H9 (cell line): ENCODE measurements around the gene MYL1. TPM values are rescaled to one million over a fixed set of nuclear protein-coding genes. Genes with fewer than 3 reads are reported as not detected.

ENCODE experiments used
- DNase-seq: peaks from one replicate; pipeline ENCODE4 v3.0.0-alpha.2; 2017
- H2AFZ ChIP-seq: one replicate; pipeline ENCODE4 v1.6.1; 2013; ENCODE audit warnings: mild to moderate bottlenecking, low read length, control low read depth, moderate library complexity
- H2AK5ac ChIP-seq: 2 replicates; pipeline ENCODE4 v1.6.1; 2013; ENCODE audit warnings: low read length, control low read depth, mixed read lengths; ENCODE audit not compliant: insufficient read length
- H2BK120ac ChIP-seq: one replicate; pipeline ENCODE4 v1.6.1; 2013; ENCODE audit warnings: low read depth, mild to moderate bottlenecking, low read length, control low read depth, inconsistent platforms; ENCODE audit not compliant: poor library complexity, severe bottlenecking
- H2BK12ac ChIP-seq: 2 replicates; pipeline ENCODE4 v1.6.1; 2013; ENCODE audit warnings: low read length, control low read depth, mixed read lengths, low read depth; ENCODE audit not compliant: insufficient read length
- H2BK15ac ChIP-seq: 2 replicates; pipeline ENCODE4 v1.6.1; 2013; ENCODE audit warnings: low read depth, low read length, control low read depth
- H2BK20ac ChIP-seq: one replicate; pipeline ENCODE4 v1.6.1; 2013; ENCODE audit warnings: low read depth, mild to moderate bottlenecking, low read length, control low read depth, inconsistent platforms; ENCODE audit not compliant: poor library complexity, severe bottlenecking
- H2BK5ac ChIP-seq: 2 replicates; pipeline ENCODE4 v1.6.1; 2013; ENCODE audit warnings: low read length, control low read depth, mixed read lengths; ENCODE audit not compliant: insufficient read length
- H3K14ac ChIP-seq: 2 replicates; pipeline ENCODE4 v1.6.1; 2013; ENCODE audit warnings: low read length, control low read depth; ENCODE audit not compliant: insufficient read depth
- H3K18ac ChIP-seq: 2 replicates; pipeline ENCODE4 v1.6.1; 2013; ENCODE audit warnings: low read depth, mild to moderate bottlenecking, mixed read lengths, low read length, control low read depth; ENCODE audit not compliant: insufficient read length
- H3K23ac ChIP-seq: 2 replicates; pipeline ENCODE4 v1.6.1; 2013; ENCODE audit warnings: low read length, control low read depth, mixed read lengths, low read depth; ENCODE audit not compliant: insufficient read length
- H3K23me2 ChIP-seq: 2 replicates; pipeline ENCODE4 v1.6.1; 2013; ENCODE audit warnings: low read depth, mild to moderate bottlenecking, mixed read lengths, low read length, control low read depth; ENCODE audit not compliant: insufficient read length, poor library complexity, severe bottlenecking
- H3K27ac ChIP-seq: 2 replicates; pipeline ENCODE4 v1.5.1; 2013; ENCODE audit warnings: low read length, control low read depth, mixed read lengths, low read depth; ENCODE audit not compliant: insufficient read length
- H3K27me3 ChIP-seq: 2 replicates; pipeline ENCODE4 v1.6.1; 2013; ENCODE audit warnings: low read length, control low read depth, inconsistent platforms; ENCODE audit not compliant: insufficient read depth
- H3K4ac ChIP-seq: 2 replicates; pipeline ENCODE4 v1.6.1; 2013; ENCODE audit warnings: low read depth, mild to moderate bottlenecking, control low read depth, inconsistent platforms, low read length, moderate library complexity
- H3K4me1 ChIP-seq: 2 replicates; pipeline ENCODE4 v1.6.1; 2013; ENCODE audit warnings: low read length, control low read depth, inconsistent platforms; ENCODE audit not compliant: insufficient read depth
- H3K4me2 ChIP-seq: 2 replicates; pipeline ENCODE4 v1.6.1; 2013; ENCODE audit warnings: low read length, control low read depth, mixed read lengths; ENCODE audit not compliant: insufficient read length, insufficient read depth
- H3K56ac ChIP-seq: 2 replicates; pipeline ENCODE4 v1.6.1; 2013; ENCODE audit warnings: low read depth, mild to moderate bottlenecking, mixed read lengths, low read length, control low read depth; ENCODE audit not compliant: insufficient read length
- H3K79me1 ChIP-seq: 2 replicates; pipeline ENCODE4 v1.6.1; 2013; ENCODE audit warnings: low read depth, mild to moderate bottlenecking, moderate library complexity, low read length, control low read depth, inconsistent platforms; ENCODE audit not compliant: insufficient read depth, poor library complexity, severe bottlenecking
- H3K79me2 ChIP-seq: 2 replicates; pipeline ENCODE4 v1.6.1; 2013; ENCODE audit warnings: low read length, control low read depth, inconsistent platforms; ENCODE audit not compliant: insufficient read depth
- H3K9ac ChIP-seq: 2 replicates; pipeline ENCODE4 v1.6.1; 2013; ENCODE audit warnings: low read length, control low read depth, mixed read lengths; ENCODE audit not compliant: insufficient read length; ENCODE audit errors: extremely low read depth
- H3K9me3 ChIP-seq: one replicate; pipeline ENCODE4 v1.6.1; 2013; ENCODE audit warnings: low read depth, low read length, inconsistent platforms; ENCODE audit not compliant: control insufficient read depth
- H3T11ph ChIP-seq: one replicate; pipeline ENCODE4 v1.6.1; 2013; ENCODE audit warnings: mild to moderate bottlenecking, low read length, control low read depth, inconsistent platforms
- H4K20me1 ChIP-seq: one replicate; pipeline ENCODE4 v1.6.1; 2013; ENCODE audit not compliant: control insufficient read depth, insufficient read length, insufficient read depth
- H4K5ac ChIP-seq: 2 replicates; pipeline ENCODE4 v1.6.1; 2013; ENCODE audit warnings: low read depth, mild to moderate bottlenecking, mixed read lengths, low read length, control low read depth; ENCODE audit not compliant: insufficient read length
- H4K8ac ChIP-seq: replicated peaks from 2 replicates; pipeline ENCODE4 v1.6.1; 2013; ENCODE audit warnings: low read length, control low read depth, mixed read lengths, low read depth; ENCODE audit not compliant: insufficient read length
- H4K91ac ChIP-seq: 2 replicates; pipeline ENCODE4 v1.6.1; 2013; ENCODE audit warnings: low read depth, mild to moderate bottlenecking, moderate library complexity, mixed read lengths, low read length, control low read depth; ENCODE audit not compliant: insufficient read length
- H3K27ac Mint-ChIP-seq, 3 experiments: 2 replicates in 2 of 3; 3 replicates in 1 of 3; pipeline ENCODE4 v1.8.0; 2020 to 2021; ENCODE audit warnings: mixed read lengths in 3 of 3, mild to moderate bottlenecking in 1 of 3, moderate library complexity in 1 of 3
- H3K27me3 Mint-ChIP-seq: 2 replicates; pipeline ENCODE4 v1.8.0; 2021; ENCODE audit warnings: low read depth, mild to moderate bottlenecking, moderate library complexity, mixed read lengths
- H3K36me3 Mint-ChIP-seq, 3 experiments: 2 replicates in 2 of 3; 3 replicates in 1 of 3; pipeline ENCODE4 v1.8.0; 2020 to 2021; ENCODE audit warnings: low read depth in 3 of 3, mixed read lengths in 3 of 3; ENCODE audit not compliant: insufficient read depth in 1 of 3
- H3K4me1 Mint-ChIP-seq, 2 experiments: 2 replicates each; pipeline ENCODE4 v1.8.0; 2020; ENCODE audit warnings: mixed read lengths in 2 of 2
- H3K4me3 Mint-ChIP-seq, 2 experiments: 2 replicates in 1 of 2; 3 replicates in 1 of 2; pipeline ENCODE4 v1.8.0; 2020 to 2021; ENCODE audit warnings: mild to moderate bottlenecking in 2 of 2, mixed read lengths in 2 of 2, moderate library complexity in 1 of 2
- H3K9me3 Mint-ChIP-seq, 2 experiments: 2 replicates in 1 of 2; 3 replicates in 1 of 2; pipeline ENCODE4 v1.8.0; 2020; ENCODE audit warnings: mild to moderate bottlenecking in 2 of 2, mixed read lengths in 2 of 2, moderate library complexity in 1 of 2
- CTCF ChIP-seq: fragments of 200-600 bp; sonication (generic); conservative IDR thresholded peaks from 3 replicates; pipeline ENCODE4 v1.8.0; 2021; ENCODE audit warnings: antibody characterized with exemption, mild to moderate bottlenecking
- WGBS: extraction: QIAGEN DNeasy Blood & Tissue Kit; methylation state at CpG from one replicate; pipeline ENCODE4 v1.1.7; 2013; ENCODE audit warnings: missing lambda C conversion rate, low lambda C conversion rate, mixed read lengths; ENCODE audit not compliant: insufficient read length; ENCODE audit errors: extremely low coverage; 5-methylcytosine and 5-hydroxymethylcytosine counted together
- total RNA-seq: library from RNA; stranded (reverse); gene quantifications from 2 replicates; pipeline ENCODE4 v1.2.1, GENCODE V29; 2021

The MYL1 gene
- total RNA-seq, 1 experiment from 2014 or later = not detected

DNA sequence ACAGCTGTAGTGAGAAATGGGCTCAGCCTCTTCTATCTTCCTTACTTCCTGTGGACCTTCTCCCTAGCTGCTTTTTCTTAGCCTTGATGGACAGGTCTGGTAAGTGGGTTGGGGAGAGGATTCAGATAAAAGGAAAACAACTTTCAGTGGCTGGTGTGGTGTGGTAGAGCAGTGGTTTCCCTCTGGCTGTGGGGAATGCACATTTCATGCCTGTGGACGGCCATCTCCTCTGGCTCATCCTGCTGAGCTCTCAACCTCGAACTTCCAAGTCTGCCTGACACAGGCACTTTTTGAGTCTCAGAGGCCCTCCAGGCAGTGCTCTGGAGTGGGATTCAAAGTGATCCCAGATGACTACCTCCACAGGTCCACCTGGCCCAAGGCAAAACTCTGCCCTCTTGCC, 51.1 kb downstream of the MYL1 start:
- Histone ChIP-seq H2BK5ac (no peak overlapping the region), H2BK120ac (no peak overlapping the region), H3K79me1 (no peaks in the 10 kb centered on the region), H3K4me1 (no peaks in the 10 kb centered on the region), H3K14ac (no peak overlapping the region), H3K79me2 (no peaks in the 10 kb centered on the region), H3K9ac (no peak overlapping the region), H3K4me2 (no peak overlapping the region), H2BK20ac (no peak overlapping the region), H2AK5ac (no peak overlapping the region), H3K27me3 (no peaks in the 10 kb centered on the region), H2AFZ (no peak overlapping the region), H3K4ac (no peak overlapping the region), H2BK12ac (no peak overlapping the region), H3K27ac (no peak overlapping the region), H3T11ph (no peak overlapping the region), H3K9me3 (no peaks in the 10 kb centered on the region), H4K8ac (no peak overlapping the region), H3K23me2 (no peaks in the 10 kb centered on the region), H3K23ac (no peak overlapping the region), H4K5ac (no peak overlapping the region), H3K56ac (no peak overlapping the region), H4K20me1 (no peaks in the 10 kb centered on the region), H4K91ac (no peak overlapping the region), H3K18ac (no peak overlapping the region), H2BK15ac (no peak overlapping the region)
- Mint-ChIP-seq H3K9me3 (no peaks in the 10 kb centered on the region; a peak in 1 of 5 replicates), H3K4me3 (no peak overlapping the region), H3K27me3 (no peaks in the 10 kb centered on the region; the same call in none of the 2 replicates), H3K27ac (no peak overlapping the region), H3K4me1 (no peaks in the 10 kb centered on the region), H3K36me3 (no peaks in the 10 kb centered on the region)
- TF ChIP-seq CTCF = no peak
- no CpG with 5 or more reads among the region's 2 CpGs for WGBS
- DNase-seq = no peak
